GM12878 (cell line): Measurements from ENCODE around the gene AMPD3. TPM values are rescaled to one million over a fixed set of nuclear protein-coding genes. Genes with fewer than 3 reads are reported as not detected.

Experiments used
- BHLHE40 ChIP-seq, 2 experiments: fragments of 450-650 bp in 1 of 2; IDR thresholded peaks; 2 replicates each; pipeline ENCODE4 v1.6.1; 2011 to 2017; ENCODE audit warnings: low read depth in 2 of 2, borderline replicate concordance in 1 of 2, improper control_type of control experiment in 1 of 2, low read length in 1 of 2, mild to moderate bottlenecking in 1 of 2
- CUX1 ChIP-seq: IDR thresholded peaks from 2 replicates; pipeline ENCODE4 v1.6.1; 2012; ENCODE audit warnings: improper control_type of control experiment, low read depth, low read length; ENCODE audit not compliant: insufficient replicate concordance
- GATAD2B ChIP-seq: fragments of 450-650 bp; conservative IDR thresholded peaks from 2 replicates; pipeline ENCODE4 v1.6.1; 2017; ENCODE audit warnings: low read depth, mild to moderate bottlenecking, moderate library complexity
- HDAC6 ChIP-seq: fragments of 200-600 bp; sonication (generic); IDR thresholded peaks from one replicate; pipeline ENCODE4 v1.8.0; 2017; ENCODE audit warnings: antibody characterized with exemption; ENCODE audit not compliant: unreplicated experiment
- HDGF ChIP-seq: fragments of 450-650 bp; IDR thresholded peaks from 2 replicates; pipeline ENCODE4 v1.6.1; 2016; ENCODE audit warnings: antibody characterized with exemption
- HSF1 ChIP-seq: fragments of 150-350 bp; IDR thresholded peaks from 2 replicates; pipeline ENCODE4 v1.6.1; 2014; ENCODE audit warnings: mild to moderate bottlenecking, low read depth, low read length
- MTA3 ChIP-seq: IDR thresholded peaks from 2 replicates; pipeline ENCODE4 v1.6.1; 2012; ENCODE audit warnings: low read length, inconsistent platforms, borderline replicate concordance
- MYB ChIP-seq: fragments of 150-350 bp; IDR thresholded peaks from 2 replicates; pipeline ENCODE4 v1.6.1; 2014; ENCODE audit warnings: mild to moderate bottlenecking, low read depth, low read length, borderline replicate concordance
- NR2F1 ChIP-seq: fragments of 450-650 bp; conservative IDR thresholded peaks from 2 replicates; pipeline ENCODE4 v1.6.1; 2017; ENCODE audit warnings: mild to moderate bottlenecking
- RAD51 ChIP-seq: fragments of 450-650 bp; IDR thresholded peaks from 2 replicates; pipeline ENCODE4 v1.6.1; 2016; ENCODE audit warnings: moderate library complexity, mild to moderate bottlenecking, inconsistent platforms
- RCOR1 ChIP-seq: conservative IDR thresholded peaks from 2 replicates; pipeline ENCODE4 v1.6.1; 2012; ENCODE audit warnings: low read depth, low read length, improper control_type of control experiment
- RELB ChIP-seq: fragments of 450-650 bp; IDR thresholded peaks from 2 replicates; pipeline ENCODE4 v1.6.1; 2017; ENCODE audit warnings: low read depth, mild to moderate bottlenecking, moderate library complexity
- SREBF1 ChIP-seq: IDR thresholded peaks from 2 replicates; pipeline ENCODE4 v1.6.1; 2012; ENCODE audit warnings: mild to moderate bottlenecking, low read length
- SUZ12 ChIP-seq: fragments of 200-600 bp; sonication (generic); IDR thresholded peaks from one replicate; pipeline ENCODE4 v1.6.1; 2018; ENCODE audit warnings: antibody characterized with exemption, mild to moderate bottlenecking; ENCODE audit not compliant: unreplicated experiment
- TCF12 ChIP-seq: IDR thresholded peaks from 2 replicates; pipeline ENCODE4 v1.6.1; 2011; ENCODE audit warnings: low read depth, mild to moderate bottlenecking, low read length
- USF1 ChIP-seq: IDR thresholded peaks from 2 replicates; pipeline ENCODE4 v1.6.1; 2011; ENCODE audit warnings: borderline replicate concordance, low read depth, mild to moderate bottlenecking, moderate library complexity, mixed read lengths, low read length; ENCODE audit not compliant: insufficient read depth; ENCODE audit errors: extremely low read length
- ZNF207 ChIP-seq: fragments of 450-650 bp; IDR thresholded peaks from 2 replicates; pipeline ENCODE4 v1.6.1; 2014; ENCODE audit warnings: antibody characterized with exemption, mild to moderate bottlenecking, borderline replicate concordance
- ZNF384 ChIP-seq: IDR thresholded peaks from 2 replicates; pipeline ENCODE4 v1.6.1; 2012; ENCODE audit warnings: low read depth, mild to moderate bottlenecking, low read length, improper control_type of control experiment, borderline replicate concordance
- polyA plus RNA-seq, 11 experiments: library from polyadenylated mRNA; depleted of rRNA in 4 of 11; unstranded in 6 of 11; stranded (reverse) in 5 of 11; fragments of >200 nt; fragmentation: Nextera tagmentation in 4 of 11; fragmentation: Illumina TruSeq in 1 of 11; extraction: Ambion mirVana in 4 of 11; extraction: Trizol in 1 of 11; gene quantifications; 1 replicate in 1 of 11; 2 replicates in 10 of 11; pipeline versions ENCODE4 v1.2.1 to v1.2.3, GENCODE V29; 2011 to 2016; ENCODE audit warnings: inconsistent platforms in 2 of 11, missing spikeins in 2 of 11, low read depth in 1 of 11
- total RNA-seq, 4 experiments: library from RNA; depleted of rRNA in 3 of 4; stranded (reverse); fragments of >200 nt in 3 of 4; fragmentation: Illumina TruSeq in 1 of 4; extraction: Trizol in 1 of 4; gene quantifications; 2 replicates each; pipeline versions ENCODE4 v1.2.1 to v1.2.3, GENCODE V29; 2013 to 2021

Gene AMPD3
- total and polyA plus RNA-seq, 10 of the 15 experiments (the other 5 are each of a cell fraction or from before 2014, with no cell fraction given): 5.6 to 28.6 (median 15.9) TPM

- TF ChIP-seq RELB (peak; percentile 73), RCOR1 (0 out of 2 replicates have a peak, but pooled peaks have one; percentile 50), RAD51 (peak; percentile 77), SUZ12 (no peak), ZNF384 (peak; percentile 38; the same call in 1 of the 2 replicates), GATAD2B (peak; percentile 41; the same call in 1 of the 2 replicates), BHLHE40 (IDR thresholded peaks at IDR 0.05; ENCODE audit: borderline replicate concordance in 1 of 2, low read depth in 2 of 2, low read length in 1 of 2) (peak; percentile 71 to 80; a peak in 3 of 4 replicates), USF1 (no peak), HSF1 (no peak), ZNF207 (peak; percentile 58; the same call in 1 of the 2 replicates), NR2F1 (peak; percentile 99), MYB (no peak), SREBF1 (no peak), CUX1 (no peak), MTA3 (peak; percentile 95; the same call in 1 of the 2 replicates), HDAC6 (no peak), HDGF (0 out of 2 replicates have a peak, but pooled peaks have one; percentile 37), TCF12 (0 out of 2 replicates have a peak, but pooled peaks have one; percentile 39)
Observed at GRCh38 chr11:10441652-10442503, 13.2 kb upstream of the AMPD3 start (continued).
